ENCODE measurements around the gene DNPH1.

- TF ChIP-seq POLR2A (IDR thresholded peaks at IDR 0.05; ENCODE audit: low read depth, low read length) (no peak), CTCF (IDR thresholded peaks at IDR 0.05; ENCODE audit: extremely low read depth in 1 of 2, insufficient read depth in 1 of 2, low read depth in 1 of 2, low read length in 2 of 2) (no peak), EZH2 (IDR thresholded peaks at IDR 0.05; ENCODE audit: borderline replicate concordance, low read depth, low read length, severe bottlenecking) (no peak), POLR2AphosphoS5 (IDR thresholded peaks at IDR 0.05; ENCODE audit: insufficient read depth, low read depth, low read length) (no peak), JUN (IDR thresholded peaks at IDR 0.05; ENCODE audit: borderline replicate concordance, insufficient read depth, insufficient read length, low read depth) (no peak), FOS (IDR thresholded peaks at IDR 0.05; ENCODE audit: borderline replicate concordance, insufficient read depth, low read length) (no peak), GATA2 (IDR thresholded peaks at IDR 0.05; ENCODE audit: insufficient read depth, insufficient read length, low read depth, low read length) (no peak), MAX (IDR thresholded peaks at IDR 0.05; ENCODE audit: insufficient read depth, insufficient read length) (no peak), MYC (IDR thresholded peaks at IDR 0.05; ENCODE audit: low read depth, low read length) (no peak)
Measured at GRCh38 chr6:43278524-43279078, 49.3 kb upstream of the DNPH1 start.
